Stimulated activated CD8-positive, alpha-beta memory T cell treated with anti-CD3 and anti-CD28 coated beads, Interleukin-15, amount 100 ng/mL, for 4 hours (primary cell): ENCODE measurements around the gene GNA12.
A peak's percentile ranks its signal among the peaks of the same experiment; 100 is the strongest.
"Not testable (repeated sequence)": the region's sequence is repeated elsewhere in the genome, so short reads cannot be mapped to it uniquely, and the experiment has no call there.

ENCODE experiments used
- DNase-seq, 2 donors: peaks; one replicate each; pipeline ENCODE4 v3.0.0-alpha.2; 2020; ENCODE audit warnings: low read depth in 2 of 2

Gene GNA12

GRCh38 chr7:2713370-2713769 is 130.7 kb downstream of the GNA12 start:
- no peak for DNase-seq

- no peak for DNase-seq
Observed at GRCh38 chr7:2711895-2712675, 132.0 kb downstream of the GNA12 start.

GRCh38 chr7:2710901-2711551 is 133.1 kb downstream of the GNA12 start:
- DNase-seq: no peak

DNA sequence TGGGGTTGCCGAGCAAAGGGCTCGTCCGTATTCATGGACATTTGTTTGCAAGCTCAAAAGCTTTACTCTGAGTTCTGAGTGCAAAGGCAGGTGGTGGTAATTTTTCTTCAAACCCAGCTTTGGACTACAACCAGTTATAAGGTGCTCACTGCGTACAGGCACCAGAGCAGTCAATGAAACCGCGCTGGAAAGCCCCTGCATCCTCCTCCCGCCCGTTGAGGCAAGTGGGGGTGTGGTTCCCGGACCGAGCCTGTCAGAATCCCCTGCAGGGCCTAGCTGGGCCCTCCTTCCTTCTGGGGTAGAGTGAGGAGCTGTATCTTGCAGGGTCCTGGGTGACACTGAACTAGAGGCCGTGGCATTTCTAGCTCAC is 133.8 kb downstream of the GNA12 start:
- peak; percentile 32 to 34 for DNase-seq

DNA sequence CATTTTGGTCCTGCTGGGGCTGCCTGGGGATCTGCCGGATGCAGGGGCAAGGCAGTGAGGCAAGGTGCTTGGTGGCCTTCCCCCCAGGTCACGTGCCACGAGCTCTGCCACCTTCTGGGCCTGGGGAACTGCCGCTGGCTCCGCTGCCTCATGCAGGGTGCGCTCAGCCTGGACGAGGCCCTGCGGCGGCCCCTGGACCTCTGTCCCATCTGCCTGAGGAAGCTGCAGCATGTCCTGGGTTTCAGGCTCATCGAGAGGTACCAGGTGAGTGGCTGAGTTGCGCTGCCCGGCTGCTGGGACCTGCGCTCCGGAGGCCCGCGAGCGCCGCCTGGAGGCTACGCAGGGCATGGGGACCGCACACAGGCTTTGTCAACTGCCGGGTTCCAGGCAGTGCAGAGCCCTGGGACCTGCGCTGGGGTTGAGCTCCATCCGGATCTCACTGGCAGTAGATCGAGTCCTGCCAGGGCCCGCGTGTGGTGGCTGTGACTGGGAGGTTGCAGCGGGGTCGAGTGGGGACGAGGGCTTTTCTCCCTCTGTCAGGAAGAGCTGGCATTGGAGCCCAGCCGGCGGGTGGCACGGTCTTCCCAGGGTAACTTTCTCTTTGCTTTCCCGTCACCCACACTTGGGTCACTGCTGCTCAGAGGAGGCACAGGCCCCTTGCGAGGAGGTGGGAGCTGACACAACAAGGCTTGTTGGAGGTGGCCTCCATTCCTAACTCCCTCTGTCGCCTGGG is 134.4 kb downstream of the GNA12 start:
- DNase-seq: peak; percentile 42 to 44

DNA sequence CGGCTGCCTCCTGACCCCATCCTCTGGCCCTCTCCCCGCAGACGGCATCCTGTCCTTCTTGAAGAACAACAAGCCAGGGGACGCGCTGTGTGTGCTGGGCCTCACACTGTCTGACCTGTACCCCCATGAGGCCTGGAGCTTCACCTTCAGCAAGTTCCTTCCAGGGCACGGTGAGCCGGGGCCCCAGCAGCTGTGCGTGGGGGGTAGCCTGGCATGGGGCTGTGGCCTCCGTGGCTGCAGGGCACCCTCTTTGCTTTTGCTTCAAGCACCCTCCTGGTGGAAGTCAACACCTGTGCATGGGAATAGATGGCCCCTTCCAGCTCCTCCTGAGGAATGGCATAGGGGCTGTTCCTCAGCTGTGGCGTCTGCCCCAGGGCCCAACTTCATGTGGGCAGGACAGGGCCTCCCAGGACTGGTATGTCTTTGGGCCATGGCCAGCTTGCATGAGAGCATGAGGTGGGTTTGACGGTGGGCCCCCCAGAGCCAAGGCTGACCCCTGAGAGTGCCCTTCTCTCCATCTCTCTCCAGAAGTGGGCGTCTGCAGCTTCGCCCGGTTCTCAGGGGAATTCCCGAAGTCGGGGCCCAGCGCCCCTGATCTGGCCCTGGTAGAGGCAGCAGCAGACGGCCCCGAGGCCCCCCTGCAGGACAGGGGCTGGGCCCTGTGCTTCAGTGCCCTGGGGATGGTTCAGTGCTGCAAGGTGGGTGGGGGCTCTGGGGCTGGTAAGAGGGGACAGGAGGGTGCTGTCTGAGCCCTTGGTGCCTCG is 135.4 kb downstream of the GNA12 start:
- DNase-seq: no peak

DNA sequence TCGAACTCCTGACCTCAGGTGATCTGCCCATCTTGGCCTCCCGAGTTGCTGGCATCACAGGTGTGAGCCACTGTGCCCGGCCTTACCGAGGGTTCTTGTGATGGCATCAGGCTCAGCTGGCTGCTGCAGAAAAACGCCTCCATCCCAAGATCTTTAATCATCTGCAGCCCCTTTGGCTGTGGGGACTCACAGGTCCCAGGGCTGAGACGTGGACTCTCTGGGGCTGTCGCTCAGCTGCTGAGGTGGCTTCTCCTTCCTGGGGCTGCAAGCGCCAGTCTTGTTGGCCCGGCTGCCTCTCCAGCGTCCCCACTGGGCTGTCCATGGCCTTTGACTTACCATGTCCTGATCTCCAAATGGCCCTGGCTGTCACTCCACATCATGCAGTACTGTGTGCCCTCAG is 136.1 kb downstream of the GNA12 start:
- no peak for DNase-seq

- DNase-seq: no peak
Observed at GRCh38 chr7:2707481-2707880, 136.6 kb downstream of the GNA12 start.

DNA sequence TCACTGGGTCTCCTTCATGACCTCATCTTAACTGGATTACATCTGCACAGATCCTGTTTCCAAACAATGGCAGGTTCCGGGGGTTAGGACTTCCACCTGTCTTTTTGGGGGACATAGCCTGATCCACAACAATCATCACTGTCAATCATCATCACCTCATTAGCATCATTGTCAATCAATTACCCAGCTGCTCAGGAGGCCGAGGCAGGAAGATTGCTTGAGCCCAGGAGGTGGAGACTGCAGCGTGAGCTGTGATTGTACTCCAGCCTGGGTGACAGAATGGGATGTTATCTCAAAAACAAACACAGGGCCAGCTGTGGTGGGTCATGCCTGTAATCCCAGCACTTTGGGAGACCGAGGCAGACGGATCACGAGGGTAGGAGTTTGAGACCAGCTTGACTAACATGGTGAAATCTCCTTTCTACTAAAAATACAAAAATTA is 137.4 kb downstream of the GNA12 start:
- DNase-seq: no peak

DNA sequence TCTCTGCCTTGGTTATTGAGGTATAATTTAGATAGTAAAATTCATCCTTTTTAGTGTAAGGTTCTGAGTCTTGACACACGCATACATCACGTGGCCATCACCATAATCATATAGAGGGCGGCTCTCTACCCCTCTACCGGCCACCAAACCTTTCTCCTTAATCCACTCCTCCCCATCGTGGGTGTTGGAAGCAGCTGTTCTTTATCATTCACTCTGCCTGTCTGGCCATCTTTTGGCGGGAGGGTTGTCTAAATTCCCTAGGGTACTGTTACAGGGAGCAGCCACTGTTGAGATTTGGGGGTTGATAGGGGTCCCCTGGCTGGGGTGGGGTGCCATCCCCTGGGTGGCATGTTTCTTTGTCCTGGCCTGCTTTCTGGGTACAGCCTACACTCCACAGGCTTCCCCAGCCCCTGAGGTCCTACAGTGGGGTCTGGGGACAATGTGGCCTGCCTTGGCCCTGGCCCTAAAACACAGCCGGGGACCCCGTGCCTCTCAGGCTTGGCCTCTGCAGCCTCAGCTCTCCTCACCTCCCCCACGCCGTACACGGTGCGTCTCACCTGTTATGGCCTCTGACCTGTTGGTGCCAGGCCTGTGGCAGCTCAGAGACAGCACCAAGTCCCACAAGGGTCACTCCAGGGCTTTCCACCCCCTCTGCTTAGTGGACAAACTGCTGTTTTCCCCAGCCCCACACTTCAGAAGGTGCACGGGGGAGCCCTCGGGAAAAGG is 138.6 kb downstream of the GNA12 start:
- DNase-seq: no peak

GRCh38 chr7:2702594-2702957 is 141.5 kb downstream of the GNA12 start:
- DNase-seq: no peak

DNA sequence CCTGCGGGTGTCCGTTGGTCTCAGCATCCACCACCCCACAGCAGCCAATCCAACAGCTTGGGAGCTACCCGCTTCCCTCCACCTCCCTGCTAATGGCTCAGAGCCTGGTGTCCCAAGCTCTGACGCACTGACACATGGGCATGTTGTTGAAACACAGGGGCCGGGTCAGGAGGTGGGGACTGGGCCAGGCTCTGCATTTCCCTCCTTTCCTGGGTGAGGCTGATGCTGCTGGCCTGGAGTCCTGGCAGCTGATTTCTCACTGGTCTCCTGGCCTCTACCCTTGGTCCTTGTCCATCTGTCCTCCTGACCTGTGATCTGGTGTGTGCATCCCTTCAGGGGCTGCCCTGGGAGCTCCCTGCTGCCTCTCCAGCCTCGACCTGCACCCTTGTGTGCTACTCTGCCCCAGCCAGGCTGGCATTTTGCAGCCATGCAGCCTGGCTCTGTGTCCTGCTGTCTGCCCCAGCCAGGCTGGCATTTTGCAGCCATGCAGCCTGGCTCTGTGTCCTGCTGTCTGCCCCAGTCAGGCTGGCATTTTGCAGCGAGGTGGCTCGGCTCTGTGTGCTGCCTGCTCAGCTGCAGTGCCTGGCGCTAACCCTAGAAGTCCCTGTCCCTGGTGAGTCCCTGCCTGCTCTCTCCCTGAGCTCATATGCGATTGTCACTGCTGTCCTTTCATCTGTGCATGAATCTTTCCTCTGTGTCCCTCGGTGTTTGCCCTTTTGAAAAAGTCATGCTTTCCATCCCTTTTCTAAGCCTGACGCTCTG is 142.1 kb downstream of the GNA12 start:
- DNase-seq: no peak

GRCh38 chr7:2701424-2701823 is 142.7 kb downstream of the GNA12 start:
- no peak for DNase-seq

- DNase-seq: no peak
Observed at GRCh38 chr7:2700141-2700850, 143.8 kb downstream of the GNA12 start.

- no peak for DNase-seq
Observed at GRCh38 chr7:2699289-2699620, 144.9 kb downstream of the GNA12 start.

GRCh38 chr7:2698581-2699288 is 145.4 kb downstream of the GNA12 start:
- DNase-seq: peak; percentile 27 to 46

GRCh38 chr7:2694122-2694436 is 150.0 kb downstream of the GNA12 start:
- not testable (repeated sequence) for DNase-seq

DNA sequence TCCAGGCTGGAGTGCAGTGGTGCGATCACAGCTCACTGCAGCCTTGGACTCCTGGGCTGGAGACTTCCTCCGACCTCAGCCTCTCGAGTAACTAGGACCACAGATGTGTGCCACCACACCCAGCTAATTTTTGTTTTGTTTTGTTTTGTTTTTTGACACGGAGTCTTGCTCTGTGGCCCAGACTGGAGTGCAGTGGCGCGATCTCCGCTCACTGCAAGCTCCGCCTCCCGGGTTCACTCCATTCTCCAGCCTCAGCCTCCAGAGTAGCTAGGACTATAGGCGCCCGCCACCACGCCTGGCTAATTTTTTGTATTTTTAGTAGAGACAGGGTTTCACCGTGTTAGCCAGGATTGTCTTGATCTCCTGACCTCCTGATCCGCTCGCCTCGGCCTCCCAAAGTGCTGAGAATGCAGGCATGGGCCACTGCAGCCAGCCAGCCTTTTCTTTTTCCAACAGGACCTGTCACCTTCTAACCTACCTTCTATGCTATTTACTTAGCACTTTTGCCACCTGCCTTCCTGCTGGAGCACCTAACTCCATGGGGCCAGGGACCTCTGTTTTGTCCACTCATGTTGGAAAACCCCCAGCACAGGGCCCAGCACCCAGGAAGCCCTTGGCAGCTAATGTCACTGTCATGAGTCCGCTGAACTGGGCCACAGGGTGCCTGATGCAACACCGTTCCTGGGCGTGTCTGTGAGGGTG is 150.5 kb downstream of the GNA12 start:
- not testable (repeated sequence) for DNase-seq

GRCh38 chr7:2692543-2692942 is 151.6 kb downstream of the GNA12 start:
- DNase-seq: no peak
